ENCODE data around the gene LIPH.
"Not testable (repeated sequence)": the region's sequence is repeated elsewhere in the genome, so short reads cannot be mapped to it uniquely, and the experiment has no call there.

The LIPH gene

DNA sequence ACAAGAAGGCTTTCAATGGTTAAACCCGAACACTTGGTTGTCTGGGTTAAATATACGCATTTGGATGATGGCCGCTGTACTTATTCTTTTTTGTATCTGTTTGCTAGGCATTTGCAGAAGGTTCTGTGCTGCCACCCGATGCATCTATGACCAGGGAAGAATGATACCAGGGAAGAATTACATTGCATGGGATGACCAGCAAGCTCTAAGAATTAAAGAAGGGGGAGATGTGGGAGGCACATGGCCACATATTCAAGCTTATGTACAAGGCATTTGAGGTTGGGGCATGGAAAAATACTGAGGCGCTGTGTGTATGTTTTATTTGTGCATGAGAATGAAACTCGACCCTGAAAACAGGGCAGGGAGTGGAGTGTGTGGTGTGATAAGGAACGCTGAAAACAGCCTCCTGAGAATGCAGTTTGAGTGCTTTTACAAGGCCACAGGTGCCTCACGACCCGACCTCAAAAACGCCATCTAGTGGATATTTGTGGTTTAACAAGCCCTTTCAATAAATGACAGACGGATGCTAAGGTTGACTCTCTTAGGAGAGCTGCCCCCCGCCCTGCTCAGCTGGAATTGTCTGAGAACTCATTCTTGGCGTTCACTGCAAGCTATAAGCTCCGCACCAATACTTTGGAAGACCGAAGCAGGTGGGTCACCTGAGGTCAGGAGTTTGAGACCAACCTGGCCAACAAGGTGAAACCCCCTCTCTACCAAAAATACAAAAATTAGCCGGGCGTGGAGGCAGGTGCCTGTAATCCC is 22.9 kb upstream of the LIPH start:
- H3K36me3 ChIP-seq; H3K4me3 ChIP-seq (ENCODE audit: low read depth in 1 of 2, low read length in 1 of 2); H3K9me3 ChIP-seq; H3K27me3 ChIP-seq; H3K4me1 ChIP-seq (ENCODE audit: control insufficient read depth in 1 of 2, insufficient read depth in 1 of 2, low read depth in 1 of 2, low read length in 1 of 2); H3K27ac ChIP-seq: not testable (repeated sequence)
- TF ChIP-seq CTCF (IDR thresholded peaks at IDR 0.05) = peak; percentile 65

DNA sequence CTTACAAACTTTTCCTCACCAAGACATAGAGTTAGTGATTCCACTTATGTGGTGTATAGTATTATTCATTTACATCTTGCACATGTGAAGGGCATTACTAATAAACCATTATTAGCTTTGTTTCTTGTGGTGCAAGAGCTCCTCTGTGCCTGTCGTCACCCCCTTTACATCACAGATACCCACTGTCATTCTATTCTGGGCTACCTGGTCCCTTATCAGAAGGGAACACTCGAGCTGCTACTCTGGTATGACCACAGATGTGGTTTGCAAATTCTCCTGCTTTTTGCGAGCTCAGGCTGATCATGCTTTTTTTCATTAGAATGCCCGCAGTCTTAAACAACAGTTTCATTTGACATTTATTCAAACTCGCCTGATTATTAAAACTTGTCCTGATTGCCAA is 19.8 kb upstream of the LIPH start:
- no peaks in the 10 kb centered on the region for H3K36me3 ChIP-seq
- peaks cover 7% of the 10 kb centered on the region for H3K9me3 ChIP-seq
- no peak for TF ChIP-seq CTCF (IDR thresholded peaks at IDR 0.05)
- no peak overlapping the region for H3K4me3 ChIP-seq (ENCODE audit: low read depth in 1 of 2, low read length in 1 of 2)
- no peak overlapping the region for H3K27ac ChIP-seq
- no peaks in the 10 kb centered on the region for H3K27me3 ChIP-seq
- H3K4me1 ChIP-seq (ENCODE audit: control insufficient read depth in 1 of 2, insufficient read depth in 1 of 2, low read depth in 1 of 2, low read length in 1 of 2) = no peaks in the 10 kb centered on the region

DNA sequence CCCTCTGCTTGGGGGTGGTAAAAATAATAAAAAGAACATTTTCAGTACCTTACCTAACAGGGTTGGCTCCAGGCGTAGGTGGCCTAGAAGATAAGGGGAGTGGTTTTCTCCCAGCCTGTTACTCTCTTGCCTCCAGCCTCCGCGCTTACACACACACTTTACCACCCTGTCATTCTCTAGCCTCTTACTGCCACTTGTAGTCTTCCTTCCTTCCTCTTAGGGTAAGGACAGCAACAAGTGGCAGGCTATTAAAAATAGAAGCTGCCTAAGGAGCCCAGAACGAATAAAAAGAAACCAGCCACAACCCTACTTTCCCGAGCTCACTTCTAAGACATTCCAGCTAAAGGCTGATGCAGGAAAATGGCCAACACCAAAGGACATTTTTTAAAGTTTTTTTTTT is 9.6 kb upstream of the LIPH start:
- Histone ChIP-seq H3K4me1 (ENCODE audit: control insufficient read depth in 1 of 2, insufficient read depth in 1 of 2, low read depth in 1 of 2, low read length in 1 of 2) (peaks cover 11 to 20% of the 10 kb centered on the region in 2 experiments), H3K27ac (no peak overlapping the region), H3K27me3 (no peaks in the 10 kb centered on the region), H3K36me3 (no peaks in the 10 kb centered on the region), H3K4me3 (ENCODE audit: low read depth in 1 of 2, low read length in 1 of 2) (peak overlapping the region; percentile 3 to 20), H3K9me3 (no peaks in the 10 kb centered on the region)
- TF ChIP-seq CTCF (IDR thresholded peaks at IDR 0.05) = no peak

DNA sequence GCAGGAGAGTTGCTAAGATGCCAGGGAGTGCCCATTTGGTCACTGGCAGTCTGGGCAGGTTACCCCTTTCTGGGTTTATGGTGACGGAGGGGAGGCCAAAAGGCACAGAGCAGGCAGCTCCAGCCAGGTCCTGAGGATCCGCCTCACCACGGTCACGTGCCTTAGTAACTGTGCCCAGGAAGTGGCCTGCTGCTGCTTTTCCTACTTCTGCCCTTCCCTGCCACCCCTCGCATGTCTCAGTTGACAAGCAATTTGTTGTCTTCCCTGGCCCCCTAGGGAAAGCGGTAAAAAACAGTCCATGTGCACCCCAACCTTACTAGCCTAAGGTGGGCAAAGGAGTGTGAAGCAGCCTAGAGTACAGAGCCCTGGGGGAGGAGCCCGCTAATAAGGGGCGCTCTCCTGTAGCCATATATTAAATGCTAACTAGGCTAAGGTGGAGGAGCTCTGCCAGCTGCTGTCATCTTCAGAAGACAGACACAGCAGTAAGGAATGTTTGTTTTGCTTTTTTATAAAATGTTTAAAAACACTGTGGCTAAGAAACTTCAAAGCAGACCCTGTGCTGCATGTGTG is 9.1 kb upstream of the LIPH start:
- Histone ChIP-seq H3K4me3 (ENCODE audit: low read depth in 1 of 2, low read length in 1 of 2) (peak overlapping the region; percentile 3 to 20), H3K27ac (no peak overlapping the region), H3K9me3 (no peaks in the 10 kb centered on the region)

DNA sequence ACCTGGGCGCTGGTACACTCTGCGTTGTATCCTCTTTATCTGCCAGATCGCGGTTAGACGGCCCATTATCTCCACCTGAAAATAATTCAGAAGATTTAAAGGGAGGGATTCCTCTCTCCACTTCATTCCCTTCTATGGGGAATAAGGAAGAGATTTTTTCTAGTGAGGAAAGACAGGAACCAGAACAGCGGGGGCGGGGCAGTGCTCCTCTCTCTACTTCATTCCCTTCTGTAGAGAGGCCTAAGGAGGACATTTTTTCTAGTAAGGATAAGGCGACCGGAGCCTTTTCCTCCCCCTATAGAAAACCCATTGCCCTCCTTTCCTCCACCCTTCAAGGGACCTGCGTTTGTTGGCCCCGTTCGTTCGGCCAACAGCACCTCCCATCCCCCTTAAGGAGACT is 8.3 kb upstream of the LIPH start:
- no peak overlapping the region for H3K27ac ChIP-seq
- TF ChIP-seq CTCF (IDR thresholded peaks at IDR 0.05) = no peak
- H3K36me3 ChIP-seq = no peaks in the 10 kb centered on the region
- H3K4me3 ChIP-seq (ENCODE audit: low read depth in 1 of 2, low read length in 1 of 2) = no peak overlapping the region
- peaks cover 11 to 20% of the 10 kb centered on the region in 2 experiments for H3K4me1 ChIP-seq (ENCODE audit: control insufficient read depth in 1 of 2, insufficient read depth in 1 of 2, low read depth in 1 of 2, low read length in 1 of 2)
- no peaks in the 10 kb centered on the region for H3K9me3 ChIP-seq
- no peaks in the 10 kb centered on the region for H3K27me3 ChIP-seq

More for the DNA sequence above, 9.1 kb upstream of the LIPH start:
- no peaks in the 10 kb centered on the region for H3K27me3 ChIP-seq
- TF ChIP-seq CTCF (IDR thresholded peaks at IDR 0.05) = no peak
- H3K36me3 ChIP-seq = no peaks in the 10 kb centered on the region
- peaks cover 11 to 20% of the 10 kb centered on the region in 2 experiments for H3K4me1 ChIP-seq (ENCODE audit: control insufficient read depth in 1 of 2, insufficient read depth in 1 of 2, low read depth in 1 of 2, low read length in 1 of 2)
